Lower leg skin (tissue), 3 donors: ENCODE data around the gene SUPT7L.

Source experiments
- POLR2A ChIP-seq, 2 donors: fragments of 450-650 bp; IDR thresholded peaks; one replicate each; pipeline ENCODE4 v1.6.1; 2016 to 2017; ENCODE audit warnings: antibody characterized with exemption in 2 of 2, mild to moderate bottlenecking in 1 of 2, moderate library complexity in 1 of 2
- TF ChIP-seq, protein P1 (sequence below), 3 donors: fragments of 450-650 bp; IDR thresholded peaks; one replicate each; pipeline ENCODE4 v1.5.1; 2016; ENCODE audit warnings: antibody characterized with exemption in 3 of 3, mild to moderate bottlenecking in 3 of 3, moderate library complexity in 2 of 3

DNA sequence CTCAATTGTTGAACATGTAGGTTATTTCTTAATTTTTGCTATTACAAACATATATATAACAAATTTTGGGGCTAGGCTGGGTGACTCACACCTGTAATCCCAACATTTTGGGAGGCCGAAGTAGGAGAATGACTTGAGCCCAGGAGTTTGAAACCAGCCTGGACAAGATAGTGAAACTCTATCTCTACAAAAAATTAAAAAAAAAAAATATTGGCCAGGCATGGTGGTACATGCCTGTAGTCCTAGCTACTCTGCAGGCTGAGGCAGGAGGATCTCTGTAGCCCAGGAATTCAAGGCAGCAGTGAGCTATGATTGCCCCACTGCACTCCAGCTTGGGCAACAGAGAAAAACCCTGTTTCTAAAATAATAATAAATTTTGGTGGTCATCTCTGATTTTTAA, 23.8 kb upstream of the SUPT7L start:
- TF ChIP-seq POLR2A (IDR thresholded peaks at IDR 0.05) = no peak
- TF ChIP-seq, protein P1, sequence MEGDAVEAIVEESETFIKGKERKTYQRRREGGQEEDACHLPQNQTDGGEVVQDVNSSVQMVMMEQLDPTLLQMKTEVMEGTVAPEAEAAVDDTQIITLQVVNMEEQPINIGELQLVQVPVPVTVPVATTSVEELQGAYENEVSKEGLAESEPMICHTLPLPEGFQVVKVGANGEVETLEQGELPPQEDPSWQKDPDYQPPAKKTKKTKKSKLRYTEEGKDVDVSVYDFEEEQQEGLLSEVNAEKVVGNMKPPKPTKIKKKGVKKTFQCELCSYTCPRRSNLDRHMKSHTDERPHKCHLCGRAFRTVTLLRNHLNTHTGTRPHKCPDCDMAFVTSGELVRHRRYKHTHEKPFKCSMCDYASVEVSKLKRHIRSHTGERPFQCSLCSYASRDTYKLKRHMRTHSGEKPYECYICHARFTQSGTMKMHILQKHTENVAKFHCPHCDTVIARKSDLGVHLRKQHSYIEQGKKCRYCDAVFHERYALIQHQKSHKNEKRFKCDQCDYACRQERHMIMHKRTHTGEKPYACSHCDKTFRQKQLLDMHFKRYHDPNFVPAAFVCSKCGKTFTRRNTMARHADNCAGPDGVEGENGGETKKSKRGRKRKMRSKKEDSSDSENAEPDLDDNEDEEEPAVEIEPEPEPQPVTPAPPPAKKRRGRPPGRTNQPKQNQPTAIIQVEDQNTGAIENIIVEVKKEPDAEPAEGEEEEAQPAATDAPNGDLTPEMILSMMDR (IDR thresholded peaks at IDR 0.05) = no peak
